Adrenal gland (tissue), 12 donors: ENCODE results near the gene FUT7. TPM values are rescaled to one million over a fixed set of nuclear protein-coding genes. Genes with fewer than 3 reads are reported as not detected.

Experiments used
- DNase-seq, 7 donors: peaks; one replicate each; pipeline ENCODE4 v3.0.0-alpha.2; 2019 to 2020
- H3K27ac ChIP-seq, 5 donors: fragments of 200-600 bp; sonication (generic) in 4 of 5; 1 replicate in 3 of 5; 2 replicates in 2 of 5; pipeline versions ENCODE4 v1.5.1 to v1.8.0; 2016 to 2020; ENCODE audit warnings: mild to moderate bottlenecking in 1 of 5
- H3K27me3 ChIP-seq: fragments of 200-600 bp; 2 replicates; pipeline ENCODE4 v1.8.0; 2021
- H3K36me3 ChIP-seq, 2 donors: fragments of 200-600 bp; replicated peaks in 1 of 2; 1 replicate in 1 of 2; 2 replicates in 1 of 2; pipeline versions ENCODE4 v1.5.1 to v1.8.0; 2018 to 2022
- H3K4me1 ChIP-seq, 2 donors: fragments of 200-600 bp; replicated peaks in 1 of 2; 1 replicate in 1 of 2; 2 replicates in 1 of 2; pipeline versions ENCODE4 v1.5.1 to v1.8.0; 2018 to 2021
- H3K4me3 ChIP-seq, 4 donors: fragments of 200-600 bp; sonication (generic) in 3 of 4; one replicate each; pipeline ENCODE4 v1.5.1; 2016 to 2018
- H3K9me3 ChIP-seq, 3 donors: fragments of 200-600 bp; sonication (generic) in 1 of 3; replicated peaks in 1 of 3; 1 replicate in 2 of 3; 2 replicates in 1 of 3; pipeline versions ENCODE4 v1.5.1 to v1.8.0; 2016 to 2021
- POLR2A ChIP-seq, 2 donors: fragments of 450-650 bp; IDR thresholded peaks; one replicate each; pipeline ENCODE4 v1.6.1; 2017; ENCODE audit warnings: antibody characterized with exemption in 2 of 2, mild to moderate bottlenecking in 2 of 2, moderate library complexity in 1 of 2
- WGBS, 4 donors: extraction: QIAGEN DNeasy Blood & Tissue Kit in 2 of 4; methylation state at CpG; one replicate each; pipeline versions ENCODE4 v1.1.5 to v1.1.7; 2013 to 2017; 5-methylcytosine and 5-hydroxymethylcytosine counted together
- intact Hi-C, 2 donors: fragments of 100-400 bp; cut with DNase I; formaldehyde crosslinking; loops; one replicate each; pipeline versions ENCODE4 v1.14.1 to v1.15.0; 2022 to 2023
- polyA plus RNA-seq, 3 donors: library from polyadenylated mRNA; stranded (reverse); fragments of 200-250 nt in 2 of 3; fragments of 350-450 nt in 1 of 3; fragmentation: Illumina TruSeq in 1 of 3; extraction: RNeasy Lipid Tissue Mini Kit (QIAGEN cat#74804) in 1 of 3; gene quantifications; one replicate each; pipeline ENCODE4 v1.2.3, GENCODE V29; 2013 to 2014
- total RNA-seq, 9 donors: library from RNA; depleted of rRNA in 4 of 9; stranded (reverse); fragments of >200 nt in 4 of 9; fragments of 120-200 nt in 1 of 9; fragmentation: NEBNext Ultra II Directional in 1 of 9; extraction: Animal tissue kit (Norgen Biotek cat#: 25700) in 1 of 9; gene quantifications; one replicate each; pipeline versions ENCODE4 v1.1.0 to v1.2.4, GENCODE V29; 2013 to 2023
- TF ChIP-seq, protein P1 (sequence below), 6 experiments: fragments of 450-650 bp in 4 of 6; fragments of 200-600 bp in 2 of 6; sonication (generic) in 1 of 6; IDR thresholded peaks; 1 replicate in 5 of 6; 2 replicates in 1 of 6; pipeline versions ENCODE4 v1.5.1 to v1.8.0; 2016 to 2021; ENCODE audit warnings: antibody characterized with exemption in 6 of 6, mild to moderate bottlenecking in 2 of 6, moderate library complexity in 1 of 6
- donor health status: healthy with polysubstance abuse.
- donor health status: Bipolar disorder and iron deficiency.
- donor health status: DM: yes; HTN: yes; CAD: no.
- donor health status: DM: no; HTN: no; CAD: no.
- donor health status: DM: no; HTN: no; CAD: no.
- donor health status: DM: yes; HTN: yes; CAD: no.

The FUT7 gene
- total and polyA plus RNA-seq, 12 donors, result 0.11 to 0.69 (median 0.17) TPM; not detected in 5

GRCh38 chr9:137012694-137013570, 19.0 kb downstream of the FUT7 start:
- TF ChIP-seq, protein P1, sequence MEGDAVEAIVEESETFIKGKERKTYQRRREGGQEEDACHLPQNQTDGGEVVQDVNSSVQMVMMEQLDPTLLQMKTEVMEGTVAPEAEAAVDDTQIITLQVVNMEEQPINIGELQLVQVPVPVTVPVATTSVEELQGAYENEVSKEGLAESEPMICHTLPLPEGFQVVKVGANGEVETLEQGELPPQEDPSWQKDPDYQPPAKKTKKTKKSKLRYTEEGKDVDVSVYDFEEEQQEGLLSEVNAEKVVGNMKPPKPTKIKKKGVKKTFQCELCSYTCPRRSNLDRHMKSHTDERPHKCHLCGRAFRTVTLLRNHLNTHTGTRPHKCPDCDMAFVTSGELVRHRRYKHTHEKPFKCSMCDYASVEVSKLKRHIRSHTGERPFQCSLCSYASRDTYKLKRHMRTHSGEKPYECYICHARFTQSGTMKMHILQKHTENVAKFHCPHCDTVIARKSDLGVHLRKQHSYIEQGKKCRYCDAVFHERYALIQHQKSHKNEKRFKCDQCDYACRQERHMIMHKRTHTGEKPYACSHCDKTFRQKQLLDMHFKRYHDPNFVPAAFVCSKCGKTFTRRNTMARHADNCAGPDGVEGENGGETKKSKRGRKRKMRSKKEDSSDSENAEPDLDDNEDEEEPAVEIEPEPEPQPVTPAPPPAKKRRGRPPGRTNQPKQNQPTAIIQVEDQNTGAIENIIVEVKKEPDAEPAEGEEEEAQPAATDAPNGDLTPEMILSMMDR (IDR thresholded peaks at IDR 0.05), result no peak
- no peak for TF ChIP-seq POLR2A (IDR thresholded peaks at IDR 0.05)
- WGBS, 4 donors, result 84 to 100% (median 90%) methylated on average over 2 to 67 of the region's 67 CpGs
- H3K27ac ChIP-seq, result no peak overlapping the region
- H3K4me3 ChIP-seq, result no peak overlapping the region
- DNase-seq, result no peak
- no peaks in the 10 kb centered on the region for H3K4me1 ChIP-seq
- H3K36me3 ChIP-seq, result peaks cover 0 to 51% of the 10 kb centered on the region in 2 donors
- no peaks in the 10 kb centered on the region for H3K9me3 ChIP-seq
- no peaks in the 10 kb centered on the region for H3K27me3 ChIP-seq
- intact Hi-C loops, result no loop called here

GRCh38 chr9:137011907-137012675, 19.8 kb downstream of the FUT7 start:
- DNase-seq, result no peak
- H3K9me3 ChIP-seq, result no peaks in the 10 kb centered on the region
- no peaks in the 10 kb centered on the region for H3K27me3 ChIP-seq
- 91 to 94% (median 94%) methylated on average over 21 to 39 of the region's 39 CpGs for WGBS, 4 donors
- intact Hi-C loops, result no loop called here
- TF ChIP-seq, protein P1 (IDR thresholded peaks at IDR 0.05), result no peak
- no peak for TF ChIP-seq POLR2A (IDR thresholded peaks at IDR 0.05)
- no peaks in the 10 kb centered on the region for H3K4me1 ChIP-seq
- H3K36me3 ChIP-seq, result peaks cover 0 to 43% of the 10 kb centered on the region in 2 donors
- H3K4me3 ChIP-seq, result no peak overlapping the region
- H3K27ac ChIP-seq, result no peak overlapping the region

DNA sequence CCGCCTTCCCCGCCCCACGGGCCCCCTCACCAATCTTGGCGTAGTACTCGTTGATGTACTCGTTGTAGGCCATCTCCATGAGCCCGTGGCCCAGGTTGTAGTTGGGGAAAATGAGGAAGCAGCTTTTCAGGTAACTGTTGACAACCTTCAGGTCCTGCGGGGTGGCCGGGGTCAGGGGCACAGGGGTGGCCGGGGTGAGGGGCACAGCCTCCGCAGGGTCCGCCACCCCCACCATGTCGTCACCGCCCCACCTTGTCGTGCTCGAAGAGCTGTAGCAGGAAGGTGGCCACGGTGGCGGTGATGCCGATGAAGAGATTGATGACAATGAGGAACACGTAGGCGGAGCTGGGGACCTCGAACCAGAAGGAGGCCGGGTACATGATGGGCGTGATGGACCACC, 20.7 kb downstream of the FUT7 start:
- Histone ChIP-seq H3K36me3 (peaks cover 0 to 34% of the 10 kb centered on the region in 2 donors), H3K27ac (no peak overlapping the region), H3K9me3 (no peaks in the 10 kb centered on the region), H3K27me3 (no peaks in the 10 kb centered on the region), H3K4me3 (no peak overlapping the region), H3K4me1 (no peaks in the 10 kb centered on the region)
- WGBS, 4 donors, result 92 to 97% (median 95%) methylated on average over 10 to 24 of the region's 24 CpGs
- intact Hi-C loops, result no loop called here
- no peak for DNase-seq
- TF ChIP-seq, protein P1 (IDR thresholded peaks at IDR 0.05), result no peak
- TF ChIP-seq POLR2A (IDR thresholded peaks at IDR 0.05), result no peak
